ENCODE results near the gene BLID.

Gene BLID

GRCh38 chr11:122104341-122104740 lies 11.7 kb downstream of the BLID start:
- Mint-ChIP-seq H3K27ac (no peak overlapping the region), H3K4me1 (peaks cover 7 to 14% of the 10 kb centered on the region in 2 donors), H3K36me3 (no peaks in the 10 kb centered on the region), H3K9me3 (peaks cover 0 to 4% of the 10 kb centered on the region in 2 donors), H3K27me3 (peaks cover 16 to 32% of the 10 kb centered on the region in 2 donors), H3K4me3 (no peak overlapping the region)
- DNase-seq = no peak
- no peak for ATAC-seq (replicated peaks)

GRCh38 chr11:122103726-122104125 lies 12.3 kb downstream of the BLID start:
- no peak overlapping the region for H3K4me3 Mint-ChIP-seq
- ATAC-seq (replicated peaks) = no peak
- H3K4me1 Mint-ChIP-seq = peaks cover 7 to 14% of the 10 kb centered on the region in 2 donors
- peaks cover 16 to 32% of the 10 kb centered on the region in 2 donors for H3K27me3 Mint-ChIP-seq
- no peaks in the 10 kb centered on the region for H3K36me3 Mint-ChIP-seq
- DNase-seq = no peak
- H3K27ac Mint-ChIP-seq = no peak overlapping the region
- H3K9me3 Mint-ChIP-seq = peaks cover 0 to 4% of the 10 kb centered on the region in 2 donors

GRCh38 chr11:122103321-122103720 lies 12.7 kb downstream of the BLID start:
- Mint-ChIP-seq H3K4me3 (no peak overlapping the region), H3K9me3 (peaks cover 0 to 4% of the 10 kb centered on the region in 2 donors), H3K27me3 (peaks cover 16 to 32% of the 10 kb centered on the region in 2 donors), H3K4me1 (peaks cover 7 to 14% of the 10 kb centered on the region in 2 donors), H3K27ac (no peak overlapping the region), H3K36me3 (no peaks in the 10 kb centered on the region)
- DNase-seq (no peak), ATAC-seq (replicated peaks) (no peak)

- Mint-ChIP-seq H3K27ac (no peak overlapping the region), H3K27me3 (peaks cover 24 to 40% of the 10 kb centered on the region in 2 donors), H3K36me3 (no peaks in the 10 kb centered on the region), H3K9me3 (no peaks in the 10 kb centered on the region), H3K4me3 (no peak overlapping the region), H3K4me1 (peaks cover 7 to 14% of the 10 kb centered on the region in 2 donors)
- no peak for DNase-seq
- ATAC-seq (replicated peaks) = no peak
Measured at GRCh38 chr11:122102426-122102825, 13.6 kb downstream of the BLID start.

GRCh38 chr11:122101625-122102291 lies 14.3 kb downstream of the BLID start:
- Mint-ChIP-seq H3K4me1 (peaks cover 7 to 14% of the 10 kb centered on the region in 2 donors), H3K27ac (no peak overlapping the region), H3K36me3 (no peaks in the 10 kb centered on the region), H3K4me3 (no peak overlapping the region), H3K9me3 (no peaks in the 10 kb centered on the region), H3K27me3 (peaks cover 28 to 41% of the 10 kb centered on the region in 2 donors)
- ATAC-seq (replicated peaks) = no peak
- DNase-seq = no peak

- Mint-ChIP-seq H3K9me3 (no peaks in the 10 kb centered on the region), H3K27me3 (peaks cover 33 to 38% of the 10 kb centered on the region in 2 donors), H3K4me1 (peaks cover 7 to 14% of the 10 kb centered on the region in 2 donors), H3K4me3 (peak overlapping the region; percentile 5 to 53), H3K27ac (no peak overlapping the region), H3K36me3 (no peaks in the 10 kb centered on the region)
- DNase-seq (no peak), ATAC-seq (replicated peaks) (no peak)
Measured at GRCh38 chr11:122100756-122101080, 15.3 kb downstream of the BLID start.

- Mint-ChIP-seq H3K27ac (no peak overlapping the region), H3K9me3 (no peaks in the 10 kb centered on the region), H3K4me1 (peaks cover 7 to 14% of the 10 kb centered on the region in 2 donors), H3K4me3 (peak overlapping the region; percentile 42 to 63), H3K36me3 (no peaks in the 10 kb centered on the region), H3K27me3 (peaks cover 32 to 34% of the 10 kb centered on the region in 2 donors)
- ATAC-seq (replicated peaks) = no peak
- no peak for DNase-seq
Measured at GRCh38 chr11:122100037-122100755, 15.8 kb downstream of the BLID start.

GRCh38 chr11:122099374-122100036 lies 16.5 kb downstream of the BLID start:
- H3K27me3 Mint-ChIP-seq = peaks cover 28 to 31% of the 10 kb centered on the region in 2 donors

GRCh38 chr11:122098261-122098980 lies 17.6 kb downstream of the BLID start:
- ATAC-seq (replicated peaks) = no peak
- H3K36me3 Mint-ChIP-seq = no peaks in the 10 kb centered on the region
- H3K27ac Mint-ChIP-seq = no peak overlapping the region

More at GRCh38 chr11:122099374-122100036, 16.5 kb downstream of the BLID start:
- Mint-ChIP-seq H3K27ac (no peak overlapping the region), H3K36me3 (no peaks in the 10 kb centered on the region), H3K4me1 (peaks cover 7 to 14% of the 10 kb centered on the region in 2 donors), H3K9me3 (no peaks in the 10 kb centered on the region), H3K4me3 (no peak overlapping the region)
- no peak for ATAC-seq (replicated peaks)
- no peak for DNase-seq

GRCh38 chr11:122097419-122098001 lies 18.5 kb downstream of the BLID start:
- Mint-ChIP-seq H3K27ac (no peak overlapping the region), H3K4me3 (no peak overlapping the region), H3K9me3 (no peaks in the 10 kb centered on the region), H3K4me1 (peaks cover 7 to 14% of the 10 kb centered on the region in 2 donors), H3K27me3 (peaks cover 23 to 26% of the 10 kb centered on the region in 2 donors), H3K36me3 (no peaks in the 10 kb centered on the region)
- DNase-seq = no peak
- ATAC-seq (replicated peaks) = no peak

More at GRCh38 chr11:122098261-122098980, 17.6 kb downstream of the BLID start:
- Mint-ChIP-seq H3K9me3 (no peaks in the 10 kb centered on the region), H3K4me3 (no peak overlapping the region), H3K27me3 (peaks cover 23 to 26% of the 10 kb centered on the region in 2 donors), H3K4me1 (peaks cover 7 to 14% of the 10 kb centered on the region in 2 donors)
- DNase-seq = no peak

- H3K27me3 Mint-ChIP-seq = peaks cover 31 to 32% of the 10 kb centered on the region in 2 donors
- DNase-seq = no peak
- no peaks in the 10 kb centered on the region for H3K9me3 Mint-ChIP-seq
- peaks cover 7 to 14% of the 10 kb centered on the region in 2 donors for H3K4me1 Mint-ChIP-seq
- no peak for ATAC-seq (replicated peaks)
- H3K4me3 Mint-ChIP-seq = no peak overlapping the region
- H3K36me3 Mint-ChIP-seq = no peaks in the 10 kb centered on the region
- no peak overlapping the region for H3K27ac Mint-ChIP-seq
Measured at GRCh38 chr11:122096272-122097112, 19.5 kb downstream of the BLID start.

GRCh38 chr11:122095681-122096262 lies 20.2 kb downstream of the BLID start:
- H3K9me3 Mint-ChIP-seq = no peaks in the 10 kb centered on the region
- H3K27me3 Mint-ChIP-seq = peaks cover 25 to 34% of the 10 kb centered on the region in 2 donors
- H3K4me1 Mint-ChIP-seq = peaks cover 5 to 8% of the 10 kb centered on the region in 2 donors
- H3K27ac Mint-ChIP-seq = no peak overlapping the region
- no peak overlapping the region for H3K4me3 Mint-ChIP-seq
- DNase-seq (no peak), ATAC-seq (replicated peaks) (no peak)
- H3K36me3 Mint-ChIP-seq = no peaks in the 10 kb centered on the region

GRCh38 chr11:122094836-122095235 lies 21.2 kb downstream of the BLID start:
- no peak overlapping the region for H3K27ac Mint-ChIP-seq
- no peak for DNase-seq

More at GRCh38 chr11:122094836-122095235, 21.2 kb downstream of the BLID start:
- no peaks in the 10 kb centered on the region for H3K9me3 Mint-ChIP-seq
- H3K27me3 Mint-ChIP-seq = peaks cover 19 to 36% of the 10 kb centered on the region in 2 donors
- no peak for ATAC-seq (replicated peaks)
- H3K4me1 Mint-ChIP-seq = peaks cover under 1 to 1% of the 10 kb centered on the region in 2 donors
- H3K4me3 Mint-ChIP-seq = no peak overlapping the region
- no peaks in the 10 kb centered on the region for H3K36me3 Mint-ChIP-seq
